Heart right ventricle (tissue), 16 donors: ENCODE data around the gene KCNK18. TPM values are rescaled to one million over a fixed set of nuclear protein-coding genes. Genes with fewer than 3 reads are reported as not detected.

Source experiments
- ATAC-seq, 8 donors: fragments of 200-7000 bp; cut with Tn5 transposase; one replicate each; pipeline ENCODE4 v1.9.1; 2020; ENCODE audit warnings: mild to moderate bottlenecking in 8 of 8, moderate library complexity in 8 of 8, moderate number of reproducible peaks in 1 of 8
- DNase-seq, 2 donors: peaks; one replicate each; pipeline ENCODE4 v3.0.0-alpha.2; 2020
- H3K27ac ChIP-seq, 10 donors: fragments of 200-600 bp; sonication (generic) in 2 of 10; one replicate each; pipeline versions ENCODE4 v1.5.0 to v1.8.0; 2020 to 2022; ENCODE audit warnings: mild to moderate bottlenecking in 3 of 10
- H3K27me3 ChIP-seq, 7 donors: fragments of 200-600 bp; one replicate each; pipeline ENCODE4 v1.8.0; 2021 to 2022; ENCODE audit warnings: mild to moderate bottlenecking in 2 of 7
- H3K36me3 ChIP-seq, 9 donors: fragments of 200-600 bp; sonication (generic) in 1 of 9; one replicate each; pipeline versions ENCODE4 v1.5.0 to v1.8.0; 2020 to 2022; ENCODE audit warnings: mild to moderate bottlenecking in 2 of 9
- H3K4me1 ChIP-seq, 9 donors: fragments of 200-600 bp; sonication (generic) in 1 of 9; one replicate each; pipeline versions ENCODE4 v1.5.0 to v1.8.0; 2020 to 2022; ENCODE audit warnings: mild to moderate bottlenecking in 4 of 9
- H3K4me3 ChIP-seq, 10 donors: fragments of 200-600 bp; sonication (generic) in 2 of 10; one replicate each; pipeline versions ENCODE4 v1.5.0 to v1.8.0; 2020 to 2022; ENCODE audit warnings: mild to moderate bottlenecking in 7 of 10, moderate library complexity in 2 of 10
- H3K9me3 ChIP-seq, 11 donors: fragments of 200-600 bp in 10 of 11; sonication (generic) in 2 of 11; one replicate each; pipeline versions ENCODE4 v1.5.0 to v1.8.0; 2013 to 2022; ENCODE audit warnings: mild to moderate bottlenecking in 2 of 11, control low read depth in 1 of 11, moderate library complexity in 1 of 11
- WGBS, 2 donors: extraction: QIAGEN DNeasy Blood & Tissue Kit; methylation state at CpG; one replicate each; pipeline ENCODE4 v1.1.7; 2013; ENCODE audit warnings: inconsistent platforms in 1 of 2; 5-methylcytosine and 5-hydroxymethylcytosine counted together
- intact Hi-C, 10 donors: fragments of 100-400 bp; cut with DNase I; formaldehyde crosslinking; loops; one replicate each; pipeline versions ENCODE4 v1.11.1 to v1.14.2; 2022
- long read RNA-seq, 3 donors: library from polyadenylated mRNA; unstranded; transcript quantifications; one replicate each; pipeline ENCODE4 v2.0.0, GENCODE V29; 2020 to 2021
- polyA plus RNA-seq, 2 donors: library from polyadenylated mRNA; stranded (reverse); fragments of 200-250 nt; gene quantifications; one replicate each; pipeline ENCODE4 v1.2.3, GENCODE V29; 2013
- total RNA-seq, 10 donors: library from RNA; stranded (reverse); fragmentation: NEBNext Ultra II Directional in 3 of 10; extraction: Animal tissue kit (Norgen Biotek cat#: 25700) in 3 of 10; gene quantifications; one replicate each; pipeline versions ENCODE4 v1.2.1 to v1.2.4, GENCODE V29; 2021 to 2023
- TF ChIP-seq, protein P1 (sequence below), 9 donors: fragments of 200-600 bp; sonication (generic) in 2 of 9; IDR thresholded peaks; one replicate each; pipeline versions ENCODE4 v1.5.0 to v1.8.0; 2021 to 2022; ENCODE audit warnings: antibody characterized with exemption in 9 of 9, mild to moderate bottlenecking in 5 of 9, moderate library complexity in 1 of 9
- donor health status: Arrhythmogenic right ventricular cardiomyopathy.
- donor health status: ischemic (EF 13 %, LVEDD 7.1; RV severe dilation, severe dysfunction).
- donor health status: healthy with polysubstance abuse.
- donor health status: DM: no; HTN: yes; CAD: no.
- donor health status: DM: no; HTN: no; CAD: no.
- donor health status: ischemic (EF 25% LVEDD 6.9; RV normal size, moderate dysfunction).
- donor health status: ischemic (EF 25% LVEDD 5.7; RV mildly dilated, moderate dysfunction).
- donor health status: healthy.
- donor health status: DM: yes; HTN: yes; CAD: no.
- donor health status: Ischemic cardiomyopathy.
- donor health status: ischemic (EF 35%, LVEDD 5.7; RV mildly dilated, moderate dysfunction).
- donor health status: nonischemic (EF 11% LVEDD 7.7; RV severe dilation, severe dysfunction).
- donor health status: DM: yes; HTN: yes; CAD: no.
- donor health status: PGD.
- donor health status: ischemic (EF 29% LVEDD 5.4; RV normal size, mild dysfunction).
- donor health status: nonischemic (EF 23%, LVEDD 6.1; RV moderate dilation, normal function).

The KCNK18 gene
- total RNA-seq (not detected), polyA plus RNA-seq (not detected)
- long read RNA-seq, donor 1 = 0 reads
- long read RNA-seq, donor 2 = 0 reads
- long read RNA-seq, donor 3 = 0 reads

DNA sequence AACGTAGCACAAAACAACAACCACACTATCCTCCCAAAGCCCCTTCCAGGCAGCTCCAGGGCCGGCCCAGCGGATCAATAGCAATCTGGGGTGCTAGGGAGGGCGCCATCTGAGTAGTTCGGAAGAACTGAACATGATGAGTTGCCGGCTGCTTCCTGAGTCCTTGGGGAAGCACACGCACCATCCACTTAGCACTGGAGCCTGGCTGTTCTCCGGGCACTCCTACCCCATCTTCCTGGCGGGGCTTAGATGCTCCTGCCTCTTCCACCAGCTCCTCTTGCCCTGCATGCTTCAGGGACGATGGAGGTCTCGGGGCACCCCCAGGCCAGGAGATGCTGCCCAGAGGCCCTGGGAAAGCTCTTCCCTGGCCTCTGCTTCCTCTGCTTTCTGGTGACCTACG is at the start of gene KCNK18:
Gene KCNK18 (plus strand): TSS at position 301 of the 400 bp plus-strand sequence. CDS start 0 bp downstream, at position 301.
- no peak within 1 kb of the TSS for H3K27ac ChIP-seq
- DNase-seq (no peak), ATAC-seq (no peak)
- TF ChIP-seq, protein P1, sequence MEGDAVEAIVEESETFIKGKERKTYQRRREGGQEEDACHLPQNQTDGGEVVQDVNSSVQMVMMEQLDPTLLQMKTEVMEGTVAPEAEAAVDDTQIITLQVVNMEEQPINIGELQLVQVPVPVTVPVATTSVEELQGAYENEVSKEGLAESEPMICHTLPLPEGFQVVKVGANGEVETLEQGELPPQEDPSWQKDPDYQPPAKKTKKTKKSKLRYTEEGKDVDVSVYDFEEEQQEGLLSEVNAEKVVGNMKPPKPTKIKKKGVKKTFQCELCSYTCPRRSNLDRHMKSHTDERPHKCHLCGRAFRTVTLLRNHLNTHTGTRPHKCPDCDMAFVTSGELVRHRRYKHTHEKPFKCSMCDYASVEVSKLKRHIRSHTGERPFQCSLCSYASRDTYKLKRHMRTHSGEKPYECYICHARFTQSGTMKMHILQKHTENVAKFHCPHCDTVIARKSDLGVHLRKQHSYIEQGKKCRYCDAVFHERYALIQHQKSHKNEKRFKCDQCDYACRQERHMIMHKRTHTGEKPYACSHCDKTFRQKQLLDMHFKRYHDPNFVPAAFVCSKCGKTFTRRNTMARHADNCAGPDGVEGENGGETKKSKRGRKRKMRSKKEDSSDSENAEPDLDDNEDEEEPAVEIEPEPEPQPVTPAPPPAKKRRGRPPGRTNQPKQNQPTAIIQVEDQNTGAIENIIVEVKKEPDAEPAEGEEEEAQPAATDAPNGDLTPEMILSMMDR (IDR thresholded peaks at IDR 0.05) = no peak
- H3K36me3 ChIP-seq = no peaks in the 10 kb centered on the region
- H3K27me3 ChIP-seq = peaks cover 0 to 47% (median 29%) of the 10 kb centered on the region in 7 donors
- H3K4me1 ChIP-seq = no peaks in the 10 kb centered on the region
- intact Hi-C loops = no loop called here
- 80 to 87% methylated on average over 12 of the region's 12 CpGs for WGBS, 2 donors
- H3K9me3 ChIP-seq = no peaks in the 10 kb centered on the region
- no peak within 1 kb of the TSS for H3K4me3 ChIP-seq

DNA sequence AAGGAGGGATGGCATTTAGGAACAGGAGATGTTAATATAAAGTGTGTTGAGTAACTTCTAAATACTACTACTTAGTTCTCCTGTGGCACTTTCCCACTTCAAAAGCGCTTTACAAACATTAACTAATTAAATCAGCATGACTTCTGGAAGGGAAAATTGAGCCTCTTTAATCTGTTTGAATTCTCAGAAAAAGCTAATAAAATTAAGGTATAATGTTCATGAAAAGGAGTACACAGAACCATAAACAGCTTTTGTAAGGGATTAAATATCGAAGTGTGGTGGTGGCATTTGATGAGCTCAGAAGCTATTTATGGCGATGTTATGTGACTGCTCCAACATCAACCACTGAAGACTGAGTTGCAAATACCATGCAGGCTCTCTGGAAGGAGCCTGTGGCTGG is 49.0 kb upstream of the KCNK18 start:
- ATAC-seq = no peak
- DNase-seq = no peak
- 69 to 72% methylated on average over 3 of the region's 3 CpGs for WGBS, 2 donors
- Histone ChIP-seq H3K27me3 (peaks cover 6 to 93% (median 79%) of the 10 kb centered on the region in 7 donors), H3K36me3 (no peaks in the 10 kb centered on the region), H3K4me1 (no peaks in the 10 kb centered on the region), H3K27ac (no peak overlapping the region), H3K4me3 (no peak overlapping the region), H3K9me3 (peaks cover 0 to 18% (median 6%) of the 10 kb centered on the region in 11 donors)
- intact Hi-C loops = no loop called here
- TF ChIP-seq, protein P1 (IDR thresholded peaks at IDR 0.05) = no peak

DNA sequence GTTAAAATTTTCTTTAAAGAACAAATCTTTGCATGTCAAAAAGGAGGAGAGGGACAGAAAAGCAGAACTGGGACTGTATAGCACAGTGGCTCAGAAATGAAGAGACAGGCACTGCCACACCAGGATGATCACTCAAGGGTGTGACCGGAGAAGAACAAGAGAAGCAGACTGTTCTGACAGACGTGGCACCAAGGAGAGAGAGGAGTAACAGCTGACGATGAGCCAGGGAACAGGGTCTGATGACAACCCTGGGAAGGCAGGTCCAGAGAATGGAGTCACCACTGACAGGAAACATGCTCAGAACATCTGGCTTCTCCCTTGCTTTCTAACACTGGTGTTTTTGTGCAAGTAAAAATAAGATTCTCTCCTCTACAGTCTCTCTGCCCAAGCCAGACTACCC is 44.6 kb upstream of the KCNK18 start:
- ATAC-seq (no peak), DNase-seq (no peak)
- Histone ChIP-seq H3K27ac (no peak overlapping the region), H3K27me3 (peaks cover 0 to 96% (median 81%) of the 10 kb centered on the region in 7 donors), H3K9me3 (no peaks in the 10 kb centered on the region), H3K4me1 (no peaks in the 10 kb centered on the region), H3K36me3 (no peaks in the 10 kb centered on the region), H3K4me3 (no peak overlapping the region)
- WGBS, 2 donors = 24 to 28% methylated on average over 3 of the region's 3 CpGs
- intact Hi-C loops = no loop called here
- TF ChIP-seq, protein P1 (IDR thresholded peaks at IDR 0.05) = no peak

DNA sequence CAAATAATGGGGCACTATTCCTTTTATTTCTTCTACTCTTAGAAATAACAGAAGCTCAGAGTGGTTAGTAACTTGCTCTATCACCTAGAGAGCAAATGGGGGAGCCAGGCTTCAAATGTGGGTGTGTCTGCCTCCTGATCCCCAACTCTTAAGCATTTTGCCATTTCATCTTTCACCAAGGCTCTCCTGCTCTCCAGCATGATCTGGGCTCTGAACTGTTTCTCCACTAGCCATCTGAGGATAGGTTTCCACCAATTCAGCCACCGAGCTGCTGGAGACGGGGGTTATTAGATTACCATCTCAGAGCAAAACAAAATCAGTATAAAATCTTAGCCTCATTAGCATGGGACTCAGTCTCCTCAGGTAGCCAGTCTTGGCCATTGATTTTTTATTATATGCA is 39.0 kb upstream of the KCNK18 start:
- Histone ChIP-seq H3K36me3 (no peaks in the 10 kb centered on the region), H3K27ac (no peak overlapping the region), H3K4me3 (no peak overlapping the region), H3K4me1 (peaks cover 0 to 14% (median 12%) of the 10 kb centered on the region in 9 donors), H3K27me3 (peaks cover 22 to 100% (median 99%) of the 10 kb centered on the region in 7 donors), H3K9me3 (no peaks in the 10 kb centered on the region)
- TF ChIP-seq, protein P1 (IDR thresholded peaks at IDR 0.05) = no peak
- intact Hi-C loops = no loop called here
- no peak for DNase-seq
- no peak for ATAC-seq
- WGBS, 2 donors = 13 to 22% methylated on average over 2 of the region's 2 CpGs
